WTC11 (cell line): ENCODE results near the gene MDK. TPM values are rescaled to one million over a fixed set of nuclear protein-coding genes. Genes with fewer than 3 reads are reported as not detected.
A peak's percentile ranks its signal among the peaks of the same experiment; 100 is the strongest.

Source experiments
- ATAC-seq: fragments of 200-7000 bp; cut with Tn5 transposase; 2 replicates; pipeline ENCODE4 v1.10.0; 2021; ENCODE audit warnings: mild to moderate bottlenecking, moderate library complexity
- CTCF ChIA-PET: fragments of 300-600 bp; sonication (Branson Sonifier 250); formaldehyde crosslinking; loops from one replicate; lab custom pipeline; 2021; ENCODE audit warnings: antibody characterized with exemption; lab: Charles Lee
- POLR2A ChIA-PET: fragments of 350-600 bp; sonication (Branson Sonifier 250); formaldehyde crosslinking; loops from one replicate; lab custom pipeline; 2021; ENCODE audit warnings: antibody characterized with exemption; lab: Charles Lee
- DNase-seq: peaks from one replicate; pipeline ENCODE4 v3.0.0; 2021; ENCODE audit warnings: low spot score
- H3K27ac Mint-ChIP-seq: 2 replicates; pipeline ENCODE4 v1.8.0; 2021; ENCODE audit warnings: mixed read lengths
- H3K27me3 Mint-ChIP-seq: 2 replicates; pipeline ENCODE4 v1.8.0; 2021; ENCODE audit warnings: low read depth, mild to moderate bottlenecking, moderate library complexity, mixed read lengths
- H3K36me3 Mint-ChIP-seq: 2 replicates; pipeline ENCODE4 v1.8.0; 2021; ENCODE audit warnings: mixed read lengths
- H3K4me1 Mint-ChIP-seq: 2 replicates; pipeline ENCODE4 v1.8.0; 2022; ENCODE audit warnings: mixed read lengths
- H3K4me3 Mint-ChIP-seq: 2 replicates; pipeline ENCODE4 v1.8.0; 2021; ENCODE audit warnings: mild to moderate bottlenecking, moderate library complexity, mixed read lengths
- H3K9me3 Mint-ChIP-seq: 2 replicates; pipeline ENCODE4 v1.8.0; 2021; ENCODE audit warnings: mixed read lengths
- CBFB ChIP-seq: sonication (generic); formaldehyde crosslinking; IDR thresholded peaks from 2 replicates; pipeline ENCODE4 v1.8.1; 2022; ENCODE audit warnings: mild to moderate bottlenecking, low read depth, missing genetic modification reagents
- CREB1 ChIP-seq: sonication (generic); formaldehyde crosslinking; IDR thresholded peaks from 2 replicates; pipeline ENCODE4 v1.8.0; 2023; ENCODE audit warnings: mild to moderate bottlenecking, missing genetic modification reagents
- FOXP1 ChIP-seq: sonication (generic); formaldehyde crosslinking; IDR thresholded peaks from 2 replicates; pipeline ENCODE4 v1.8.0; 2022; ENCODE audit warnings: missing genetic modification reagents, mild to moderate bottlenecking, moderate library complexity, borderline replicate concordance
- GABPB1 ChIP-seq: sonication (generic); formaldehyde crosslinking; IDR thresholded peaks from 2 replicates; pipeline ENCODE4 v1.8.1; 2023; ENCODE audit warnings: mild to moderate bottlenecking, missing genetic modification reagents
- GRHL2 ChIP-seq: fragments of 250-450 bp; sonication (Bioruptor Pico); IDR thresholded peaks from 2 replicates; pipeline ENCODE4 v1.8.0; 2022; ENCODE audit warnings: mild to moderate bottlenecking, moderate library complexity; ENCODE audit not compliant: insufficient replicate concordance, severe bottlenecking
- MAX ChIP-seq: sonication (generic); formaldehyde crosslinking; IDR thresholded peaks from 2 replicates; pipeline ENCODE4 v1.8.0; 2022; ENCODE audit warnings: mild to moderate bottlenecking, missing genetic modification reagents
- MLX ChIP-seq: sonication (generic); formaldehyde crosslinking; IDR thresholded peaks from 2 replicates; pipeline ENCODE4 v1.8.1; 2023; ENCODE audit warnings: mild to moderate bottlenecking, missing genetic modification reagents, moderate library complexity
- NFYB ChIP-seq: sonication (generic); formaldehyde crosslinking; conservative IDR thresholded peaks from 2 replicates; pipeline ENCODE4 v1.8.0; 2022; ENCODE audit warnings: low read depth, missing genetic modification reagents
- RELA ChIP-seq: sonication (generic); formaldehyde crosslinking; IDR thresholded peaks from 2 replicates; pipeline ENCODE4 v1.8.1; 2022; ENCODE audit warnings: missing genetic modification reagents, mild to moderate bottlenecking, borderline replicate concordance
- SMAD4 ChIP-seq: sonication (generic); formaldehyde crosslinking; IDR thresholded peaks from 2 replicates; pipeline ENCODE4 v1.8.0; 2022; ENCODE audit warnings: mild to moderate bottlenecking, missing genetic modification reagents
- SP1 ChIP-seq: sonication (generic); formaldehyde crosslinking; conservative IDR thresholded peaks from 2 replicates; pipeline ENCODE4 v1.8.1; 2022; ENCODE audit warnings: missing genetic modification reagents
- USF1 ChIP-seq: sonication (generic); formaldehyde crosslinking; IDR thresholded peaks from 2 replicates; pipeline ENCODE4 v1.8.0; 2022; ENCODE audit warnings: mild to moderate bottlenecking, missing genetic modification reagents
- ZNF219 ChIP-seq: sonication (generic); formaldehyde crosslinking; IDR thresholded peaks from 2 replicates; pipeline ENCODE4 v1.8.0; 2023; ENCODE audit warnings: missing genetic modification reagents, mild to moderate bottlenecking, borderline replicate concordance
- ZNF425 ChIP-seq: fragments of 250-450 bp; sonication (Bioruptor Pico); conservative IDR thresholded peaks from 2 replicates; pipeline ENCODE4 v1.9.0; 2021; ENCODE audit warnings: mild to moderate bottlenecking
- total RNA-seq: library from RNA; stranded (reverse); gene quantifications from 3 replicates; pipeline ENCODE4 v1.2.3, GENCODE V29; 2021
- TF ChIP-seq, protein P1 (sequence below): fragments of 200-600 bp; IDR thresholded peaks from 2 replicates; pipeline ENCODE4 v1.8.0; 2022; ENCODE audit warnings: antibody characterized with exemption
- TF ChIP-seq, protein P2 (sequence below): sonication (generic); formaldehyde crosslinking; IDR thresholded peaks from 2 replicates; pipeline ENCODE4 v1.8.0; 2023; ENCODE audit warnings: missing genetic modification reagents

MDK gene
- total RNA-seq, 1 experiment from 2014 or later, result 560 TPM

DNA sequence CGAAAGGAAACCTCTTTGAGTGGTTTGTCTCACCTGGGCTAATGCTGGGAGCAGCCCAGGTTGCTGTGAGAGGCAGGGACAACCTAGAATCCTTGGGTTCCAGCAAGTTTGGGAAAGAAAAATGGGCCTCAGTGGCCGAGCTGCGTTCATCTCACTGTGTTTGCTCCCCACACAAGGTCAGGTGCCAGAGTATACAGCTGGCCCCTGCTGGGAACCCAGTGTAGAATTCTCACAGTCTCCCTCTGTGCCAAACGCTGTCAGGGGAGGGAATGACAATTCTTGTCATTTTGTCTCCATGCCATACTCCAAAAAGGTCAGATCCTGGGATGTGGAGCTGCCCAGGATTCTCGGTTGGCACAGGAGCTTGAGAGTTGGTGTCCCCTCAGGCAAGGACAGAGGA, 29.9 kb upstream of the MDK start (continued):
- TF ChIP-seq SMAD4, result no peak
- no peak for TF ChIP-seq MLX (CRISPR knock-in tag)
- TF ChIP-seq CREB1 (CRISPR knock-in tag), result no peak
- TF ChIP-seq GRHL2 (CRISPR knock-in tag), result no peak
- no peak for TF ChIP-seq USF1 (CRISPR knock-in tag)

DNA sequence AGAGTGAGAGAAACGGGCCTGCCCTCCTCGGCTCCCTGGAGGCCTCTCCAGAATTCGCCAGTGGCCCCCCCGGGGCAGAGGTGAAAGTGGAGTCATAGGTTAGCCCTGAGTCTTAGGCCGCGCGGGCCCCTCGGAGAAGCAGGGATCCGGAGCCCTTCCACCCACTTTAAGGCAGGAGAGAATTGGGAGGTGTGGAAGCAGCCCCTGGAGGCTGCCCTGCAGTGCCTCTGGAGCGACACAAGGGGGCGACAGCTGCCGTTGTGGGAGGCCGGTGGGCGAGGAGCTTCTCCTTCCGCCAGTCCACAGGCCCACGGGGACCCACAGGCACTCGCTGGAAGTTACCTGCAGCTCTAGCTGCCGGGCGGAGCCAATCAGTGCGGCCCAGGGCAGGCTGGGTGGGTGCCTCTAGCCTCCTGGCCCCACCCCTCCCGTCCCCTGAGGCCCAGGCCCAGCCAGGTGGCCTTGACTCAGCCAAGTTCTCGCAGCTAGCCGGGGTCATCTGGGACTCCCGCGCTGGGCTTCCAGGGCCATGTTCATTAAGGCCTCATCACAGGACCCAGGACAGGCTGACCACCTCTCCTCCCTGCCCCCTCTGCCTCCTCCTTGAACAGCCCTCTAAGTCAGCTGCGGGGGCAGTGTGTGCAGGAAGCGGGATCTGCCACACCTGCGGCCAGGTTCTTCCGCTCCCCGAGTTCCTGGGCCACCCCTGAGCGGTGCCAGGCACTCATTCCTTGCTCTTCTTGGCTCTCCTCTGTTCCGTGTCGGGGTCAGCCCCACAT, 29.2 kb upstream of the MDK start:
- TF ChIP-seq MAX (CRISPR knock-in tag), result peak; percentile 53; the same call in 1 of the 2 replicates
- TF ChIP-seq, protein P1, sequence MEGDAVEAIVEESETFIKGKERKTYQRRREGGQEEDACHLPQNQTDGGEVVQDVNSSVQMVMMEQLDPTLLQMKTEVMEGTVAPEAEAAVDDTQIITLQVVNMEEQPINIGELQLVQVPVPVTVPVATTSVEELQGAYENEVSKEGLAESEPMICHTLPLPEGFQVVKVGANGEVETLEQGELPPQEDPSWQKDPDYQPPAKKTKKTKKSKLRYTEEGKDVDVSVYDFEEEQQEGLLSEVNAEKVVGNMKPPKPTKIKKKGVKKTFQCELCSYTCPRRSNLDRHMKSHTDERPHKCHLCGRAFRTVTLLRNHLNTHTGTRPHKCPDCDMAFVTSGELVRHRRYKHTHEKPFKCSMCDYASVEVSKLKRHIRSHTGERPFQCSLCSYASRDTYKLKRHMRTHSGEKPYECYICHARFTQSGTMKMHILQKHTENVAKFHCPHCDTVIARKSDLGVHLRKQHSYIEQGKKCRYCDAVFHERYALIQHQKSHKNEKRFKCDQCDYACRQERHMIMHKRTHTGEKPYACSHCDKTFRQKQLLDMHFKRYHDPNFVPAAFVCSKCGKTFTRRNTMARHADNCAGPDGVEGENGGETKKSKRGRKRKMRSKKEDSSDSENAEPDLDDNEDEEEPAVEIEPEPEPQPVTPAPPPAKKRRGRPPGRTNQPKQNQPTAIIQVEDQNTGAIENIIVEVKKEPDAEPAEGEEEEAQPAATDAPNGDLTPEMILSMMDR, result peak; percentile 98
- TF ChIP-seq USF1 (CRISPR knock-in tag), result peak; percentile 16; the same call in 1 of the 2 replicates
- TF ChIP-seq CBFB (CRISPR knock-in tag), result no peak
- peak; percentile 47; the same call in 1 of the 2 replicates for TF ChIP-seq GABPB1
- peak; percentile 71; the same call in 1 of the 2 replicates for TF ChIP-seq FOXP1 (CRISPR knock-in tag)
- TF ChIP-seq, protein P2, sequence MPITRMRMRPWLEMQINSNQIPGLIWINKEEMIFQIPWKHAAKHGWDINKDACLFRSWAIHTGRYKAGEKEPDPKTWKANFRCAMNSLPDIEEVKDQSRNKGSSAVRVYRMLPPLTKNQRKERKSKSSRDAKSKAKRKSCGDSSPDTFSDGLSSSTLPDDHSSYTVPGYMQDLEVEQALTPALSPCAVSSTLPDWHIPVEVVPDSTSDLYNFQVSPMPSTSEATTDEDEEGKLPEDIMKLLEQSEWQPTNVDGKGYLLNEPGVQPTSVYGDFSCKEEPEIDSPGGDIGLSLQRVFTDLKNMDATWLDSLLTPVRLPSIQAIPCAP, result no peak
- 0 out of 2 replicates have a peak, but pooled peaks have one; percentile 47 for TF ChIP-seq SP1 (CRISPR knock-in tag)
- 0 out of 2 replicates have a peak, but pooled peaks have one; percentile 13 for TF ChIP-seq NFYB (CRISPR knock-in tag)
- TF ChIP-seq ZNF219 (CRISPR knock-in tag), result no peak
- TF ChIP-seq ZNF425 (CRISPR knock-in tag), result no peak
- peak; percentile 51; the same call in 1 of the 2 replicates for TF ChIP-seq RELA
- TF ChIP-seq, all 79 proteins: peak for 8
- Mint-ChIP-seq H3K4me3 (peak overlapping the region; percentile 30), H3K27ac (peak overlapping the region; percentile 89), H3K9me3 (no peaks in the 10 kb centered on the region), H3K36me3 (peaks cover 6% of the 10 kb centered on the region; the same call in 1 of the 2 replicates), H3K4me1 (peaks cover 64% of the 10 kb centered on the region), H3K27me3 (no peaks in the 10 kb centered on the region)
- DNase-seq (peak; percentile 86), ATAC-seq (peak; percentile 77)
- ChIA-PET POLR2A (interaction anchor here (1.0 to 1.9 kb wide), 6 partner anchors 9 to 57 kb away, joined by 3 to 13 read pairs (median 4); no protein-coding TSS in a partner anchor), CTCF (interaction anchor here (0.5 to 8.8 kb wide), 53 partner anchors 9 to 522 kb away, joined by 3 to 231 read pairs (median 5); partner anchors contain the start of genes ARHGAP1, CHRM4, CREB3L1 and MDK)
